ENCODE results near the gene RABL2B. TPM values are rescaled to one million over a fixed set of nuclear protein-coding genes. Genes with fewer than 3 reads are reported as not detected.

The RABL2B gene
- total RNA-seq, 1 donor from 2014 or later: 13.9 TPM

DNA sequence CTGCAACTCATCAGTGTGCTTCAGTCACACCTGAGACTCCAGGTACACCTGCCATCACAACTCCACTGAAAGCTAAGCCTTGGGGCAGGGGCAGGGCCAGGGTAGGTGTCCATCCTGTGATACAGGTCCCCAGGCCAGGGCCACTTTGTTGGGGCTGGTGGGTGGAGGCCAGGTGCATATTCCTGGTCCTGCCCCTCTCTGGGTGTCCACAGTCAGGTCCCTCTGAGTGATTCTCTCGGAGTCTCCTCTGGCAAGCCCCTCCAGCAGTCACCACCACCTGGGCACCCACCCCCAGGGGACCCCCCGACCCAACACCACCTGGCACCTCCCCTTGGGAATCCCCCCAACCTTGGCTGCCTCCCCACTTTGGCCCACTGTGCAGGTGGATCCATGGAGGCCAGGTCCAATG is 54.9 kb downstream of the RABL2B start:
- Mint-ChIP-seq H3K9me3 (no peaks in the 10 kb centered on the region), H3K36me3 (peaks cover 11% of the 10 kb centered on the region), H3K4me3 (no peak overlapping the region), H3K27me3 (ENCODE audit: insufficient read depth, low read depth) (peaks cover 11% of the 10 kb centered on the region), H3K27ac (no peak overlapping the region), H3K4me1 (peaks cover 10% of the 10 kb centered on the region)
- H3K4me2 ChIP-seq: no peak overlapping the region
- H3K79me2 ChIP-seq (ENCODE audit: low read depth): no peaks in the 10 kb centered on the region
- peaks cover 45% of the 10 kb centered on the region for H3K27me3 ChIP-seq
- TF ChIP-seq, protein P1, sequence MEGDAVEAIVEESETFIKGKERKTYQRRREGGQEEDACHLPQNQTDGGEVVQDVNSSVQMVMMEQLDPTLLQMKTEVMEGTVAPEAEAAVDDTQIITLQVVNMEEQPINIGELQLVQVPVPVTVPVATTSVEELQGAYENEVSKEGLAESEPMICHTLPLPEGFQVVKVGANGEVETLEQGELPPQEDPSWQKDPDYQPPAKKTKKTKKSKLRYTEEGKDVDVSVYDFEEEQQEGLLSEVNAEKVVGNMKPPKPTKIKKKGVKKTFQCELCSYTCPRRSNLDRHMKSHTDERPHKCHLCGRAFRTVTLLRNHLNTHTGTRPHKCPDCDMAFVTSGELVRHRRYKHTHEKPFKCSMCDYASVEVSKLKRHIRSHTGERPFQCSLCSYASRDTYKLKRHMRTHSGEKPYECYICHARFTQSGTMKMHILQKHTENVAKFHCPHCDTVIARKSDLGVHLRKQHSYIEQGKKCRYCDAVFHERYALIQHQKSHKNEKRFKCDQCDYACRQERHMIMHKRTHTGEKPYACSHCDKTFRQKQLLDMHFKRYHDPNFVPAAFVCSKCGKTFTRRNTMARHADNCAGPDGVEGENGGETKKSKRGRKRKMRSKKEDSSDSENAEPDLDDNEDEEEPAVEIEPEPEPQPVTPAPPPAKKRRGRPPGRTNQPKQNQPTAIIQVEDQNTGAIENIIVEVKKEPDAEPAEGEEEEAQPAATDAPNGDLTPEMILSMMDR (IDR thresholded peaks at IDR 0.05): no peak
- no peak for TF ChIP-seq EZH2 (IDR thresholded peaks at IDR 0.05)
- no peak for TF ChIP-seq EZH2phosphoT487 (IDR thresholded peaks at IDR 0.05)
- no peak overlapping the region for H3K27ac ChIP-seq
- H3K9ac ChIP-seq: no peak overlapping the region
- H3K4me1 ChIP-seq: peaks cover 4% of the 10 kb centered on the region
- no peaks in the 10 kb centered on the region for H3K9me3 ChIP-seq (ENCODE audit: low read depth)
- H4K20me1 ChIP-seq (ENCODE audit: low read depth): peaks cover 16% of the 10 kb centered on the region
- H3F3A ChIP-seq (ENCODE audit: low read depth): peaks cover 2% of the 10 kb centered on the region
- H3K4me3 ChIP-seq: no peak overlapping the region
- no peak overlapping the region for H2AFZ ChIP-seq (replicated peaks)
- DNase-seq (ENCODE audit: low spot score): no peak
- H3K36me3 ChIP-seq: no peaks in the 10 kb centered on the region

DNA sequence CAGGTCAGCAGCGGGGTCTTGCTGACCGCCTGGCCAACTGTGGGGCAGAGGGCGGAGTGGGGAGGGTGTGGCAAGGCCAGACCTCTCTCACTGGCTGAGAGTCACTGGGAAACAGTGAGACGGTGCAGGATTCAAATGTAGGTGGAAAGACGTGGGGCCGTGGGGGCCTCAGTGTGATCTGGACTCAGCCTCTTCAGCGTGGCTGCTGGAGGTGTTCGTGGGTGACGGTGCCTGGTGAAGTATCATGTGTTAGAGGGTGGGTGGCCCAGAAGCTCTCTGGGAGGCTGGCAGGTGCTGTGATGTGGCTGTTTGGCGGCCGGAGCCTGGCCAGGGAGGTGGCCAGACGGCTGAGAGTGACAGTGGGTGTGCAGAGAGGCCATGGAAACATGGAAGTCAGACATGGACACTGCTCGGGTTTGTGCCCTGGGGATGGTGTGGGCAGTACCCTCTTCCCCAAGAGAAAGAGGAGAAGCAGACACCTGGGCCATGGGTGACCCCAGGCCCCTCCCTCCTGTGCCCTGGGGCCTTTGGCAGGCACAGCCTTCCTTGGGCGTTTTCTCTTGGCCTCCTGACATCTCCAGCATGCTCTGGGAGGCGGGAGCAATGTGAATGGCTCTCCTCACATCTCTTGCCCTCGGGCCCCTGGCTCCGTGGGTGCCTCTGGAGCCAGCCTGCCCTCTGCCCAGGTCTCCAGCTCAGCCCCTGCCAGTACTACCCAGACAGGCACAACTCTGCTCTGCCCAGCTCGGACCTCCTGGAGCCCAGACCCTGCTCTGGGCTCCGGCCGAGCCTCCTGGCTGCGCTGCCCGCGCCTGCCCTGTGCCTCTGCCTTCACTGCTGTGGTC is 55.5 kb downstream of the RABL2B start:
- Histone ChIP-seq H3K9me3 (ENCODE audit: low read depth) (no peaks in the 10 kb centered on the region), H3K9ac (no peak overlapping the region), H3K27me3 (peaks cover 41% of the 10 kb centered on the region), H3K4me3 (no peak overlapping the region), H3K4me2 (no peak overlapping the region), H3F3A (ENCODE audit: low read depth) (no peaks in the 10 kb centered on the region), H2AFZ (replicated peaks) (no peak overlapping the region), H3K79me2 (ENCODE audit: low read depth) (no peaks in the 10 kb centered on the region), H3K27ac (no peak overlapping the region), H3K36me3 (no peaks in the 10 kb centered on the region), H3K4me1 (no peaks in the 10 kb centered on the region), H4K20me1 (ENCODE audit: low read depth) (peaks cover 16% of the 10 kb centered on the region)
- H3K27ac Mint-ChIP-seq: peak overlapping the region; percentile 94
- H3K4me3 Mint-ChIP-seq: no peak overlapping the region
- H3K9me3 Mint-ChIP-seq: no peaks in the 10 kb centered on the region
- peaks cover 12% of the 10 kb centered on the region for H3K36me3 Mint-ChIP-seq
- DNase-seq (ENCODE audit: low spot score): no peak
- peaks cover 10% of the 10 kb centered on the region for H3K27me3 Mint-ChIP-seq (ENCODE audit: insufficient read depth, low read depth)
- peaks cover 5% of the 10 kb centered on the region for H3K4me1 Mint-ChIP-seq
- no peak for TF ChIP-seq EZH2phosphoT487 (IDR thresholded peaks at IDR 0.05)
- no peak for TF ChIP-seq EZH2 (IDR thresholded peaks at IDR 0.05)
- TF ChIP-seq, protein P1 (IDR thresholded peaks at IDR 0.05): no peak

DNA sequence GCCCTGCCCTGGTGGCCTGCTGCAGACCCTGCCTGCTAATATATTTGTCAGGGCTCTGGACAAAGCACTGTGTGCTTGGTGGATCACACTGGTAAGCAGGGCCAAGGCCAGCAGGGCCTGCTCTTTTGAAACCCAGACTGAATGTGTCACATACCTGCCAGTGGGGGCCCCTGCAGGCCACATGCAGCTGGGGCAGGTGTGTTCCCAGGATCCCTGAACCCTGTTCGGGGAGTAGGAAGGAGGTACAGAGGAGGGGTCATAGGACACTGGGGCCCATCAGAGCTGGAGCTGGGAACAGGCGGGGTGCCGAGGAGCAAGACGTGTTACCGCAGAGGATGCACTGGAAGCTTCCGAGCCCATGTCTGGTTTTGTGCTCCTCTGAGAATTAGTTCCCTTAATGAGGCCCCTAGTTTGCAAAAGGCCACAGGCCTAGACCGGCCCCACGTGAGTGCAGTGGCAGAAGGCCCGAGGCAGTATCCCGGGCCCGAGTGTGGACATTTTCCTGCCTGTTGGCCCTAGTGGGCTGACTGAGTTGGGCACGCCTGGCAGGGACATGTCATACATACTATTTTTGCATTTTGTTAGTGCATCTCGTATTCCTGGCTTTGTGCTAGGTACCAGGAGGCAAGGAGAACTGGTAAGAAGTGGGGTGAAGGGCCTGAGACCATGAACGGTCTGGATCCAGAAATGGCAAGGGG is 56.6 kb downstream of the RABL2B start:
- H3K36me3 Mint-ChIP-seq: peaks cover 14% of the 10 kb centered on the region
- no peak for DNase-seq (ENCODE audit: low spot score)
- H3K27ac Mint-ChIP-seq: no peak overlapping the region
- Histone ChIP-seq H3K9ac (no peak overlapping the region), H3K79me2 (ENCODE audit: low read depth) (no peaks in the 10 kb centered on the region), H3F3A (ENCODE audit: low read depth) (no peaks in the 10 kb centered on the region), H3K9me3 (ENCODE audit: low read depth) (no peaks in the 10 kb centered on the region), H3K27ac (no peak overlapping the region), H3K4me3 (no peak overlapping the region), H3K36me3 (no peaks in the 10 kb centered on the region), H3K27me3 (peaks cover 41% of the 10 kb centered on the region), H3K4me1 (no peaks in the 10 kb centered on the region), H4K20me1 (ENCODE audit: low read depth) (peaks cover 21% of the 10 kb centered on the region), H3K4me2 (no peak overlapping the region), H2AFZ (replicated peaks) (no peak overlapping the region)
- TF ChIP-seq, protein P1 (IDR thresholded peaks at IDR 0.05): no peak
- no peak for TF ChIP-seq EZH2phosphoT487 (IDR thresholded peaks at IDR 0.05)
- TF ChIP-seq EZH2 (IDR thresholded peaks at IDR 0.05): no peak
- H3K4me1 Mint-ChIP-seq: peaks cover 3% of the 10 kb centered on the region
- H3K4me3 Mint-ChIP-seq: no peak overlapping the region
- H3K27me3 Mint-ChIP-seq (ENCODE audit: insufficient read depth, low read depth): peaks cover 12% of the 10 kb centered on the region
- H3K9me3 Mint-ChIP-seq: peaks cover 2% of the 10 kb centered on the region

All from neural progenitor cell (in vitro differentiated cells).